K562 (cell line): ENCODE results near the gene HMCES. TPM values are rescaled to one million over a fixed set of nuclear protein-coding genes. Genes with fewer than 3 reads are reported as not detected.

ENCODE experiments used
- BCOR ChIP-seq: fragments of 450-650 bp; IDR thresholded peaks from 2 replicates; pipeline ENCODE4 v1.6.1; 2016
- CAMTA2 ChIP-seq: fragments of 250-450 bp; sonication (Bioruptor Pico); conservative IDR thresholded peaks from 2 replicates; pipeline ENCODE4 v1.5.1; 2022
- DPF2 ChIP-seq: fragments of 450-650 bp; IDR thresholded peaks from 2 replicates; pipeline ENCODE4 v1.6.1; 2016
- EP300 ChIP-seq: IDR thresholded peaks from 2 replicates; pipeline ENCODE4 v1.6.1; 2012; ENCODE audit warnings: low read length, improper control_type of control experiment
- GATAD2A ChIP-seq: fragments of 450-650 bp; IDR thresholded peaks from 2 replicates; pipeline ENCODE4 v1.6.1; 2017
- GTF2B ChIP-seq: IDR thresholded peaks from 2 replicates; pipeline ENCODE4 v1.6.1; 2011; ENCODE audit not compliant: insufficient read length; ENCODE audit errors: extremely low read depth
- HOXB6 ChIP-seq: fragments of 250-450 bp; sonication (Bioruptor Pico); IDR thresholded peaks from 2 replicates; pipeline ENCODE4 v1.5.1; 2022; ENCODE audit warnings: mild to moderate bottlenecking, borderline replicate concordance
- NFXL1 ChIP-seq: fragments of 450-650 bp; formaldehyde crosslinking; IDR thresholded peaks from 2 replicates; pipeline ENCODE4 v1.4.0; 2021; ENCODE audit warnings: mild to moderate bottlenecking
- PYGO2 ChIP-seq: fragments of 450-650 bp; IDR thresholded peaks from 2 replicates; pipeline ENCODE4 v1.6.1; 2016; ENCODE audit warnings: mild to moderate bottlenecking, missing genetic modification characterization, moderate library complexity, missing compliant biosample characterization
- RNF2 ChIP-seq: sonication (generic); IDR thresholded peaks from 2 replicates; pipeline ENCODE4 v1.6.1; 2016
- SFPQ ChIP-seq: fragments of 200-400 bp; formaldehyde crosslinking; IDR thresholded peaks from 2 replicates; pipeline ENCODE4 v1.6.1; 2017; ENCODE audit warnings: mild to moderate bottlenecking, low read depth, low read length, moderate library complexity
- SMARCB1 ChIP-seq: IDR thresholded peaks from 2 replicates; pipeline ENCODE4 v1.6.1; 2011; ENCODE audit warnings: improper control_type of control experiment, low read depth; ENCODE audit not compliant: insufficient read length
- SNRNP70 ChIP-seq: fragments of 200-400 bp; formaldehyde crosslinking; optimal IDR thresholded peaks from 2 replicates; pipeline ENCODE3; 2017; ENCODE audit warnings: low read depth, low read length
- SRSF3 ChIP-seq: fragments of 200-400 bp; formaldehyde crosslinking; IDR thresholded peaks from 2 replicates; pipeline ENCODE4 v1.6.1; 2016; ENCODE audit warnings: mild to moderate bottlenecking, low read length, moderate library complexity; ENCODE audit not compliant: insufficient read depth
- ZNF23 ChIP-seq: fragments of 250-450 bp; sonication (Bioruptor Pico); IDR thresholded peaks from 2 replicates; pipeline ENCODE4 v1.4.0; 2020; ENCODE audit warnings: mild to moderate bottlenecking
- ZNF407 ChIP-seq: fragments of 450-650 bp; IDR thresholded peaks from 2 replicates; pipeline ENCODE4 v1.6.1; 2016; ENCODE audit warnings: low read depth
- ZNF584 ChIP-seq: fragments of 200-800 bp; sonication (Bioruptor generic); IDR thresholded peaks from 2 replicates; pipeline ENCODE4 v1.6.1; 2016; ENCODE audit warnings: low read depth, mild to moderate bottlenecking, missing genetic modification characterization, missing compliant biosample characterization
- polyA plus RNA-seq, 8 experiments: library from polyadenylated mRNA; depleted of rRNA in 4 of 8; stranded (reverse) in 5 of 8; unstranded in 3 of 8; fragments of >200 nt; fragmentation: Nextera tagmentation in 2 of 8; fragmentation: Illumina TruSeq in 1 of 8; extraction: Ambion mirVana in 2 of 8; extraction: Trizol in 1 of 8; gene quantifications; 2 replicates each; pipeline versions ENCODE4 v1.2.1 to v1.2.3, GENCODE V29; 2011 to 2014; ENCODE audit warnings: inconsistent platforms in 1 of 8, missing spikeins in 1 of 8
- total RNA-seq, 7 experiments: library from RNA; depleted of rRNA in 6 of 7; stranded (reverse); fragments of >200 nt in 6 of 7; fragmentation: Illumina TruSeq in 2 of 7; extraction: Trizol in 2 of 7; gene quantifications; 2 replicates each; pipeline versions ENCODE4 v1.2.1 to v1.2.3, GENCODE V29; 2011 to 2021; ENCODE audit warnings: low replicate concordance in 1 of 7

HMCES gene
- total and polyA plus RNA-seq, 9 of the 15 experiments (the other 6 are each of a cell fraction or from before 2014, with no cell fraction given): 18.8 to 45.3 (median 24.8) TPM

- TF ChIP-seq SMARCB1 (no peak), DPF2 (peak; percentile 69; the same call in 1 of the 2 replicates), HOXB6 (CRISPR knock-in tag) (no peak), CAMTA2 (CRISPR knock-in tag) (no peak), RNF2 (no peak), SFPQ (no peak), GTF2B (no peak), NFXL1 (CRISPR knock-in tag) (no peak), ZNF407 (no peak), PYGO2 (tag) (no peak), ZNF584 (CRISPR knock-in tag) (no peak), ZNF23 (no peak), SRSF3 (no peak), GATAD2A (no peak), BCOR (peak; percentile 89), SNRNP70 (no peak), EP300 (peak; percentile 54)
Observed at GRCh38 chr3:129238945-129239705, 39.5 kb upstream of the HMCES start (continued).
